IPS-15b (cell line): ENCODE results near the gene SHKBP1.

Source experiments
- H3K27me3 ChIP-seq: one replicate; pipeline ENCODE4 v1.6.1; 2013; ENCODE audit warnings: low read length; ENCODE audit not compliant: control insufficient read depth, insufficient read depth
- H3K36me3 ChIP-seq: one replicate; pipeline ENCODE4 v1.6.1; 2013; ENCODE audit warnings: low read length; ENCODE audit not compliant: control insufficient read depth, insufficient read depth
- H3K4me1 ChIP-seq: one replicate; pipeline ENCODE4 v1.6.1; 2013; ENCODE audit warnings: mild to moderate bottlenecking, low read length; ENCODE audit not compliant: control insufficient read depth, insufficient read depth
- H3K4me3 ChIP-seq: one replicate; pipeline ENCODE4 v1.5.1; 2013; ENCODE audit warnings: low read depth, low read length
- H3K9ac ChIP-seq: one replicate; pipeline ENCODE4 v1.6.1; 2013; ENCODE audit warnings: low read depth, mild to moderate bottlenecking, low read length
- H3K9me3 ChIP-seq: one replicate; pipeline ENCODE4 v1.6.1; 2013; ENCODE audit warnings: mild to moderate bottlenecking, low read length; ENCODE audit not compliant: control insufficient read depth, insufficient read depth

SHKBP1 gene

GRCh38 chr19:40578442-40578908, 1.8 kb downstream of the SHKBP1 start:
- Histone ChIP-seq H3K4me3 (peak overlapping the region; percentile 94), H3K9me3 (no peaks in the 10 kb centered on the region), H3K4me1 (peaks cover 3% of the 10 kb centered on the region), H3K36me3 (peaks cover 15% of the 10 kb centered on the region), H3K27me3 (no peaks in the 10 kb centered on the region), H3K9ac (no peak overlapping the region)

DNA sequence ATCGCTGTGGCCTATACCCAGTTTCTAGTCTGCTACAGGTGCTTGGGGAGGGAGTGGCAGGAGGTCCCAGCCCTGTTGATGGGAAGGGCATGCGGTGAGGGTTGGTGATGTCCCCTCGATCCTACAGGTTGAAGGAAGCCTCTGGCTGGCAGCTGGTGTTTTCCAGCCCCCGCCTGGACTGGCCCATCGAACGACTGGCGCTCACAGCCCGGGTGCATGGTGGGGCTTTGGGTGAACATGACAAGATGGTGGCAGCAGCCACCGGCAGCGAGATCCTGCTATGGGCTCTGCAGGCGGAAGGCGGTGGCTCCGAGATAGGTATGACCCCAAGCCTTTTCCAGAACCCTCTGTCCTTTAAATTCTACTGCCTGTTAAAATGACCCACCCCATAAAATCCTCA, 3.9 kb downstream of the SHKBP1 start:
- H3K36me3 ChIP-seq = peaks cover 15% of the 10 kb centered on the region

DNA sequence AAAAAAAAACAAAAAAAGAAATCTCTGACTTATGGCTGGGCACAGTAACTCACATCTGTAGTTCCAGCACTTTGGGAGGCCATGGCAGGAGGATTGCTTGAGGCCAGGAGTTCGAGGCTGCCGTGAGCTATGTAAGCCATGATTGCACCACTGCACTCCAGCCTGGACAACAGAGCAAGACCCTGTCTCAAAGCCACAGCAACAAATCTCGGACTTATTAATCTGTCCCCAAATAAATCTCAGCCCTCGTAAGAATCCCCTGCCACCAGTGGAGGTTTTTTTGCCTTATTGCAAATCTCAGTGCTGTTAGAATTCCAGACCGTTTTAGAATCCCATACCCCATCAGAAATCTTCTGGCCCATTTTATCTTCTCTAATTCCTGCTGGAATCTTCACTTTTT, 4.9 kb downstream of the SHKBP1 start:
- Histone ChIP-seq H3K9me3 (no peaks in the 10 kb centered on the region), H3K27me3 (no peaks in the 10 kb centered on the region), H3K4me3 (no peak overlapping the region), H3K36me3 (peaks cover 15% of the 10 kb centered on the region), H3K4me1 (peaks cover 3% of the 10 kb centered on the region), H3K9ac (no peak overlapping the region)

More for the DNA sequence above, 3.9 kb downstream of the SHKBP1 start:
- Histone ChIP-seq H3K4me1 (peaks cover 3% of the 10 kb centered on the region), H3K9ac (no peak overlapping the region), H3K4me3 (no peak overlapping the region), H3K27me3 (no peaks in the 10 kb centered on the region), H3K9me3 (no peaks in the 10 kb centered on the region)

GRCh38 chr19:40582467-40582866, 5.8 kb downstream of the SHKBP1 start:
- no peak overlapping the region for H3K9ac ChIP-seq
- peaks cover 15% of the 10 kb centered on the region for H3K36me3 ChIP-seq
- H3K9me3 ChIP-seq = no peaks in the 10 kb centered on the region
- no peaks in the 10 kb centered on the region for H3K27me3 ChIP-seq
- H3K4me1 ChIP-seq = peaks cover 3% of the 10 kb centered on the region
- H3K4me3 ChIP-seq = no peak overlapping the region

- Histone ChIP-seq H3K9me3 (no peaks in the 10 kb centered on the region), H3K9ac (no peak overlapping the region), H3K27me3 (no peaks in the 10 kb centered on the region), H3K36me3 (peaks cover 20% of the 10 kb centered on the region), H3K4me3 (no peak overlapping the region), H3K4me1 (no peaks in the 10 kb centered on the region)
Observed at GRCh38 chr19:40583283-40583682, 6.6 kb downstream of the SHKBP1 start.

- Histone ChIP-seq H3K4me1 (no peaks in the 10 kb centered on the region), H3K9me3 (no peaks in the 10 kb centered on the region), H3K9ac (no peak overlapping the region), H3K27me3 (no peaks in the 10 kb centered on the region), H3K4me3 (no peak overlapping the region), H3K36me3 (peaks cover 21% of the 10 kb centered on the region)
Observed at GRCh38 chr19:40584007-40584406, 7.3 kb downstream of the SHKBP1 start.

GRCh38 chr19:40585241-40585981, 8.7 kb downstream of the SHKBP1 start:
- no peaks in the 10 kb centered on the region for H3K9me3 ChIP-seq
- no peak overlapping the region for H3K9ac ChIP-seq
- H3K4me1 ChIP-seq = no peaks in the 10 kb centered on the region
- H3K36me3 ChIP-seq = peaks cover 18% of the 10 kb centered on the region
- no peak overlapping the region for H3K4me3 ChIP-seq
- H3K27me3 ChIP-seq = no peaks in the 10 kb centered on the region

DNA sequence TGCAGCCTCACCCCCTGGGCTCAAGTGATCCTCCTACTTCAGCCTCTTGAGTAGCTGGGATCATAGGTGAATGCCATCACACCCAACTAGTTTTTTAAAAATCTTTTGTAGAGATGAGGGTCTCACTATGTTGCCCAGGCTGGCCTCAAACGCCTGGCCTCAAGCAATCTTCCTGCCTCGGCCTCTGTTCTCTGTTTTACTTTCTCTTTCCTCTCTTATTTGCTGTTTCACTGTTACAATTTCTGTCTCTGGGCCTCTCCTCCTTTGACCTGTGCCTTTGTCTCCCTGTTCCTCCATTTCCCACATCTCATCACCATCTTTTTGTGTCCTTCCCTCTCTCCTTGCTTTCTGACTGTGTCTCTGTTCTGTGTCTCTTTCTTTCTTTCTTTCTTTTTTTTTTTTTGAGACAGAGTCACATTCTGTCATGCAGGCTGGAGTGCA, 9.3 kb downstream of the SHKBP1 start:
- H3K36me3 ChIP-seq = peaks cover 17% of the 10 kb centered on the region
- H3K27me3 ChIP-seq = no peaks in the 10 kb centered on the region
- no peaks in the 10 kb centered on the region for H3K4me1 ChIP-seq
- H3K9me3 ChIP-seq = no peaks in the 10 kb centered on the region
- no peak overlapping the region for H3K4me3 ChIP-seq
- no peak overlapping the region for H3K9ac ChIP-seq

- H3K4me1 ChIP-seq = no peaks in the 10 kb centered on the region
- H3K36me3 ChIP-seq = peaks cover 14% of the 10 kb centered on the region
- no peaks in the 10 kb centered on the region for H3K27me3 ChIP-seq
- no peaks in the 10 kb centered on the region for H3K9me3 ChIP-seq
- H3K9ac ChIP-seq = no peak overlapping the region
- H3K4me3 ChIP-seq = no peak overlapping the region
Observed at GRCh38 chr19:40586611-40587010, 9.9 kb downstream of the SHKBP1 start.

DNA sequence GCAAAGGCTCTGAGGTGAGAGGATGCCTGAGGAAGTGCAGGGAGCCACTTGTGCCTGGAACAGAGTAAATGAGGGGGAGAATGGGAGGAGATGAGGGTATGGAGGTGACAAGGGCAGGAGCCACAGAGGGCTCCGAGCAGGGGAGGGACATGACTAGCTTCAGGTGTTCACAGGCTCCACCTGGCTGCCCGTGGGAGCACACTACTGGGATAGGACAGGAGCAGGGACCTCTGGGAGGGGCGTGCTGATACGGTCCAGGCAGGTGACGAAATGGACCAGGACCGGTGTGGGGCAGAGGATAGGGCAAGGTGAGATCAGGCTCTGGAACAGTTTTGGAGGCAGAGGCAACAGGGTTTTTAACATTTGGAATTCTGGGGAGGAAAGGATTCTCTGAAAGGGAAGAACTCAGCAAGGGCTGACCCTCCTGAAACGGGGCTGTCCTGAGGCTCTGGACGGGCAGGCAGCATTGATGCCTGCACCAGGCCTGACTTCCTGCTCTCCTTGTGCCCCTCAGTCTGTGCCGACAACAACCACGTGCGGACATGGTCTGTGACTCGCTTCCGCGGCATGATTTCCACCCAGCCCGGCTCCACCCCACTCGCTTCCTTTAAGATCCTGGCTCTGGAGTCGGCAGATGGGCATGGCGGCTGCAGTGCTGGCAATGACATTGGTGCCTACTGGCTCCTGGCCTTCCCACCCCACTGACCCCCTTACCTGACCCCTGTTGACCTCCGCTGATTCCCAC, 11.6 kb downstream of the SHKBP1 start:
- H3K36me3 ChIP-seq = peaks cover 11% of the 10 kb centered on the region
- H3K4me3 ChIP-seq = no peak overlapping the region
- no peak overlapping the region for H3K9ac ChIP-seq
- no peaks in the 10 kb centered on the region for H3K9me3 ChIP-seq
- H3K4me1 ChIP-seq = no peaks in the 10 kb centered on the region
- H3K27me3 ChIP-seq = no peaks in the 10 kb centered on the region

DNA sequence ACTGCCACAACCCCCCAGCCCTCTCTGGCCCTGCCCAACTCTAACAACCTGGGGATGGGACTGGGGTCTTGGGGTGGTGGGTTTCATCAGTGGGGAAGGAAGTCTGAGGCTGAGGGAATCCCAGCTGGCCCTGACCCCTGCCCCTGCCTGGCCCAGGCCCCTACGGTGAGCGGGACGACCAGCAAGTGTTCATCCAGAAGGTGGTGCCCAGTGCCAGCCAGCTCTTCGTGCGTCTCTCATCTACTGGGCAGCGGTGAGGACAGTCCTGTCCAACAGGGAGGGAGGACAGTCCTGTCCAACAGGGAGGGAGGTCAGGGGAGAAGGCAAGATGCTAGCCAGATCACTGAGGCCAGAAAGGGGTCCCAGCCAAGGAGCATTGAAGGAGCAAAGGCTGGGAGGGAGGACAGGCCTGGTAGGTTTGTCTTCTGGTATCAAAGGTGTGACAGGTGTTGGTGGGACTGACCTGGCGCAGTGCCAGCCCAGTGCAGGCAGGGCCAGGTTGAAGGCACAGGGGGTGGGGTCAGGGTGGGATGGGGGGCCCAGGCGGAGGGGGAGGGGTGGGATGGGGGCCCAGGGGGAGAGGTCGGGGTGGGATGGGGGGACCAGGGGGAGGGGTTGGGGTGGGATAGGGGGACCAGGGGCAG, 12.4 kb downstream of the SHKBP1 start:
- H3K4me1 ChIP-seq = no peaks in the 10 kb centered on the region
- no peaks in the 10 kb centered on the region for H3K27me3 ChIP-seq
- no peak overlapping the region for H3K4me3 ChIP-seq
- H3K9me3 ChIP-seq = no peaks in the 10 kb centered on the region
- no peak overlapping the region for H3K9ac ChIP-seq
- H3K36me3 ChIP-seq = peaks cover 9% of the 10 kb centered on the region
